OCI-LY7 (cell line): Measurements from ENCODE around the gene APOBEC4.
"Not testable (repeated sequence)": the region's sequence is repeated elsewhere in the genome, so short reads cannot be mapped to it uniquely, and the experiment has no call there.

Source experiments
- CTCF ChIP-seq: fragments of 200-600 bp; sonication (generic); conservative IDR thresholded peaks from 2 replicates; pipeline ENCODE4 v1.5.1; 2014; ENCODE audit warnings: mild to moderate bottlenecking, antibody characterized with exemption, low read length, moderate library complexity, mixed read lengths
- EZH2phosphoT487 ChIP-seq: fragments of 200-600 bp; sonication (generic); IDR thresholded peaks from 2 replicates; pipeline ENCODE4 v1.6.1; 2018; ENCODE audit warnings: low read depth, borderline replicate concordance, mild to moderate bottlenecking, mixed run types, antibody characterized with exemption, low read length, moderate library complexity, mixed read lengths

- not testable (repeated sequence) for TF ChIP-seq CTCF, EZH2phosphoT487
Measured at GRCh38 chr1:183626236-183626635, 26.9 kb downstream of the APOBEC4 start.
